ENCODE data around the gene IL17RD. TPM values are rescaled to one million over a fixed set of nuclear protein-coding genes. Genes with fewer than 3 reads are reported as not detected.

Gene IL17RD
- total and polyA plus RNA-seq, 2 experiments from 2014 or later, result 10.7 to 104 TPM

- no peak for TF ChIP-seq EZH2phosphoT487 (IDR thresholded peaks at IDR 0.05; ENCODE audit: unreplicated experiment)
- no peak for TF ChIP-seq CTCF (conservative IDR thresholded peaks at IDR 0.05; ENCODE audit: low read depth in 2 of 2)
These were observed 87.4 kb downstream of the IL17RD start (continued) for GRCh38 chr3:57077630-57078343.

- Histone ChIP-seq H2AFZ (no peak overlapping the region), H3K27me3 (ENCODE audit: insufficient read depth) (peaks cover 26% of the 10 kb centered on the region), H3K4me3 (no peak overlapping the region), H4K20me1 (replicated peaks; ENCODE audit: insufficient read depth) (peaks cover 8% of the 10 kb centered on the region), H3K79me2 (replicated peaks; ENCODE audit: insufficient read depth) (no peaks in the 10 kb centered on the region), H3K4me2 (no peak overlapping the region), H3K4me1 (ENCODE audit: insufficient read depth) (peaks cover 9% of the 10 kb centered on the region), H3F3A (replicated peaks; ENCODE audit: low read depth) (0 out of 2 replicates have a peak, but pooled peaks cover 3% of the 10 kb centered on the region), H3K27ac (ENCODE audit: low read depth) (no peak overlapping the region), H3K9me2 (ENCODE audit: insufficient read depth) (no peaks in the 10 kb centered on the region), H3K36me3 (ENCODE audit: insufficient read depth) (no peaks in the 10 kb centered on the region)
- TF ChIP-seq NANOG (IDR thresholded peaks at IDR 0.05; ENCODE audit: borderline replicate concordance) (no peak), ZNF114 (CRISPR knock-in tag; IDR thresholded peaks at IDR 0.05) (no peak), ZNF331 (CRISPR knock-in tag; IDR thresholded peaks at IDR 0.05; ENCODE audit: low read depth) (no peak), STAT1 (IDR thresholded peaks at IDR 0.05; ENCODE audit: unreplicated experiment) (no peak), ETS1 (IDR thresholded peaks at IDR 0.05) (no peak), EZH2phosphoT487 (IDR thresholded peaks at IDR 0.05; ENCODE audit: unreplicated experiment) (no peak), REST (IDR thresholded peaks at IDR 0.05; ENCODE audit: unreplicated experiment) (no peak), ZNF462 (CRISPR knock-in tag; IDR thresholded peaks at IDR 0.05) (no peak), CREB1 (CRISPR knock-in tag; IDR thresholded peaks at IDR 0.05; ENCODE audit: low read depth) (no peak)
- H3K4me1 Mint-ChIP-seq, result peaks cover 10% of the 10 kb centered on the region
- H3K27ac Mint-ChIP-seq, result no peak overlapping the region
- peaks cover 2% of the 10 kb centered on the region; the same call in 1 of the 3 replicates for H3K36me3 Mint-ChIP-seq (ENCODE audit: low read depth)
- H3K4me3 Mint-ChIP-seq, result no peak overlapping the region
- H3K27me3 Mint-ChIP-seq (ENCODE audit: insufficient read depth, low read depth, poor library complexity), result peaks cover 26% of the 10 kb centered on the region
- peaks cover 3% of the 10 kb centered on the region; the same call in 2 of the 3 replicates for H3K9me3 Mint-ChIP-seq
- DNase-seq (ENCODE audit: low spot score) (no peak), ATAC-seq (no peak)
These were observed 88.7 kb downstream of the IL17RD start for GRCh38 chr3:57076422-57076951.
